ENCODE measurements around the gene LARGE2.
A peak's percentile ranks its signal among the peaks of the same experiment; 100 is the strongest.

The LARGE2 gene
- 1.2 to 6.2 reads per million in 2 donors for total RNA-seq

DNA sequence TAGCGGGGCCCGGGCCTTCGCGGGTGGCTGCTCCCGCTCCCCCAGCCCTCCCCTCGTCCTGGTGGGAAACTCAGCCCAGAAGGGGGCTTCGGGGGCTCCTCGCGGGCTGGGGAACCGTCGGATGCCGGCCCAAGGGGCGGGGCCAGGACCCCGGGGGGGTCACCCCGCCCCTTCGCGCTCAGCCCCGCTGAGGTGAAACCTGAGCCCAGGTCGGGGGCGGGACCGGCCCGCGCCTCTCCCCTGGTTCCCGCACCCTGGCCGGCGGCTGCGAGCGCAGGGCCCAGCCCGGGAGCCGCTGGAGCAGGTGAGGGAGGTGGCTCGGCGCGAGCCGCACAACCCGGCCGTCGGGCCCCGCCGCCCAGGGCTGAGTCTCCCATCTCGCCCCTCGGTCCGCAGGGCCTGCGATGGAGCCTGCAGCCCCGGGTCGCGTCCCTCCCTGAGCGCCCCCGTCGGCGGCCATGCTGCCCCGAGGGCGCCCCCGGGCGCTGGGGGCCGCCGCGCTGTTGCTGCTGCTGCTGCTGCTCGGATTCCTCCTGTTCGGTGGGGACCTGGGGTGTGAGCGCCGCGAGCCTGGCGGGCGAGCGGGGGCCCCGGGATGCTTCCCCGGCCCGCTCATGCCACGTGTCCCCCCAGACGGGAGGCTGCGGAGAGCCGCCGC, at the start of gene LARGE2:
TSS of gene LARGE2 (plus strand) at position 232 of the 658 bp plus-strand sequence. CDS start at position 459, 227 bp downstream.
- peak; percentile 32 for DNase-seq

DNA sequence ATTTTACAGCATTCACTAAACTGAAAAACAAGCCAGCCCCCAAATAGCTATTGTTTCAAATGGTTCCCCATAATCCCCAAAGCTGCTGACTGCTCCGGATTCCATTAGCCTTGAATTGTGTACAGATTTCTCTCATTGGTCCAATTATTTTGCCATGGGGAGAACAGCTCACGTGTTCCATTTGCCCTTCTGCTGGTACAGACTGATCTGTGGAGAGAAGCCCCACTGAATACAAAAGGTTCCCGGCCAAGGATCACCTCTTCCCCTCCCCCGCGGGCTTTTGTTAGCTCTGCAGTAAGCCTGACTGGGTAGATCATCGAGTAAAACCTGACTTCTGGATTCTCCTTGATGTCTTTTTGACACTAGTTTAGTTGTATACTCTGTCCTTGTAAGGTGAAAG, 46.1 kb upstream of the LARGE2 start:
- DNase-seq: no peak

DNA sequence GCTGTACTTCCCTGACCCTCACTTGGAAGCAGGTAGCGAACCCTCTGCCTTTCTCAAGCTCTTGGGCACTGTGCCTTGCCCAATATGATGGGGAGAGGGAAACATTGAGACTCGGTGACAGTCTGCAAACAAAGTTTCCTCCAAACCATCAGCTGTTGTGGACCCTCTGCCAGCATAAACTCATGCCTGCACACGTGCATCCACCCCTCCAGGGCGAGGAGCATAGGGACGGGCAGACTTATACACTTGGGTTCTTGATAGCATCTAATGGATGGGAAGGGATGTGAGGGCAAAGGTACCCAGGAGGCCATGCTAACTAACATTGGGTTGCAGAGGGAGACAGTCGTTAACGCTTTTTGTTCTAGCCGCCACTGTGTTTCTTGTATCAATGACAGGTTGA, 45.2 kb upstream of the LARGE2 start:
- DNase-seq: no peak

DNA sequence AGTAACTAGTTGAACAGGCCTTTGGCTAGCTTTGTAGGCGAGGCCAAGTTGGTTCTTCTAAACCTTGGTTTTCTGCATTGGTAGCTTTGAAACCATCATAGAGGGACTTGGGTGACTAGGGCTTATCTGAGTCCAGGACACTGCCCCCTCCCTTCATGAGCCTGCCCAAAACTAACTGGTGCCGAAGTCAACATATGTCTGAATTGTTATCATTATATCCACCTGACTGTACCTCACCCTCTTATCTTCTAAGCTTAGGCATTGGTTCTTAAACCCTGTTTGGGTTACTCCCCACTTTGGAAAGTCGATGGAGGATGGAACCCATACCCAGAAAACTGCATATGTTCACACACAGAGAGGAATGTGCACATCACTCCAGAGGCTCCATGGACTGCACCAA, 44.6 kb upstream of the LARGE2 start:
- DNase-seq: no peak

DNA sequence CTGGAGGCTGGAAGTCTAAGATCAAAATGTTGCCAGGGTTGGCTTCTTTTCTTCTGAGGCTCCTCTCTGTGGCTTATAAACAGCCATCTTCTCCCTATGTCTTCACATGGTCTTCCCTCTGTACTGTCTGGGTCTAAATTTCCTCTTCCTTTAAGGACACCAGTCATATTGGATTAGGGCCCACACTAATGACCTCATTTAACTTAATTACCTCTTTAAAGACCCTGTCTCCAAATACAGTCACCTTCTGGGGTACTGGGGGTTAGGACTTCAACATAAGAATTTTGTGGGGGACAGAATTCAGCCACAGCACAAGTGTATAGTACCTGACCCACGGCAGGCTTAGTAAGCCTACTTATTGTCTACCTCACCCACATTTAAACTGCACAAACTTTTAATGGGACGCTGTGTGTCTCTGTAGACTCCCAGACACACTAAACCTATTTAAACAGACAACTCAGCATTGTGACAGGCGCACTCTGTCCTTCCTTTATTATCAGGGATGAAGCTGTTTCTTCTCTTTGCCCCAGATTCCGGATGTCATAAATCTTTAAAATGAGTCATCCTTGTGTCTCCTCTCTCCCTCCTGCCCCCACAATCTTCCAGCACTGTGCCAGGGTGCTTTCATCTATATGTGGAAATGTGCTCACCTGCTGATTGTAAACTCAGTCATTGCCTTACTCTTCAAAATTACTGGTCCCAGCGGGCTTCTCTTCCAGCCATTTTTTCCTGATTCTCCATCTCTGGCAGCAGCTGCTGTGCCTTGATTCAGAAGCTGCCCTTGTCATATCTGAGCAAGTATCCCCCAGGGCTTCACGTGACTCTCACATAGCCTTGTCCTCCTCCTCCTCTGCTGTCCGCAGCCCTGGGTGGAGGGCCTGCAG, 42.4 kb upstream of the LARGE2 start:
- no peak for DNase-seq

DNA sequence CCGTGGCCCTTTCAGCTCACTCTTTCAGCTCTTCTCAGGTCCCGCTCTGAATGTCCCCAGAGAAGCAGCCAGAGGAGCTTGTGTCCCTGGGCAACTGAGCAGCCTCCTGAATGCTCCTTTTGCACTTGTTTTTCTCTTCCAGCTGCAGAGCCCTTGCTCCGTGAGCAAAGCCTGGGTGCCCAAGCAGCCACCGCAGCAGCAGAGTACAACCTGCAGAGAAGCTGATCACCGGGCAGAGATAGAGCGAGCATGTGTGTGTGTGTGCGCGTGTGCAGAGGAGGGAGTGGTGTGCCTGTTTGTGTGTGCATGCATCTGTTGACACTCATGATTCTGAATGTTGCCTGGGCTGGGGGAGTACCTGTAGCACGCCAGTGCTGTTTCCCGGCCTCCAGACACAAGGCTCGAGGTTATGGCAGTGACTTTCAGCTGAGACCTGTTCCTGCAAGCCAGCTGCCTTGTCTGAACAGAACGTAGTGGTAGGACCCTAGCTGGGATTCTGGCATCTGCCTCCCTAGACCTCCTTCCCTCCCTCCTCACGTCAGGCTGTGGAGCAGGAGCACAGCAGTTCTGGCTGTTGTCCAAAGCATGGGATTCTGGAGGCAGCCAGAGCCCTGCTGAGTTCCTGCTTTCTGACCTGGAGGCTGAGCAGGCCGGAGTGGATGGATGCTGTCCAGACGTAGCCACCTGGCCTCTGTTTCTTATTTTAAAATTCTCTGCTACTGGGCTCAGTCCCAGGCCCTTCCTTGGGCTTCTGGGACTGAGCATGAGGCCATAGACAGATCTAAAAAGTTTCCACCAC, 41.5 kb upstream of the LARGE2 start:
- no peak for DNase-seq

DNA sequence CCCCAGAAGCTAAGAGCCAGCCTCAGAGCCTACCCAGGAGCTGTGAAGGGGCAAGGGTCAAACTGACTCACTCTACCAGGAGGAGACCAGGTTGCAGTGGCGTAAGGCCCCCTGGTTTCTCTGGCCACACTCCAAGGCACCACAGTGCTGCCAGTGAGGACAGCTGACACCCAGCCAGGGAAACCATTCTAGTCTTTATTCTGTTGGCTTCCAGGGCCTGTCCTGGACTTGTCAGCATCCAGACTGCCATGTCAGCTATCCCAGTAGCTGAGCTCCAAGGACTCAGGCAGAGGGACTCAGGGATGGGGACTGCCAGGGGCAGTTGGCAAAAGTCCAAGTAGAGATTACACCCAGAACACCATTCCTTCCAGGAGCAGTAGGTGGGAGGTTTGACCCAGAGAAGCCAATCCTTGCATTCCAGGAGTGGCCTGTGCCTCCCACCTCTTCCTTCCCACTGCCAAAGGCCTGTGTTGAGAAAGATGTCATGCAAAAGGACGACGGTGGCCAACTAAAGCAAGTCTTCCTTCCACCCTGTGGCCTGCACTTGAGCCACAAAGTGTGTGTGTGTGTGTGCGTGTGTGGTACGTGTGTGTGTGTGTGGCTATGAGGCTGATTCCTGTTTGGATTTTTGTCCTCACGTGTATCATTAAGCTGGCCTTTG, 40.6 kb upstream of the LARGE2 start:
- no peak for DNase-seq

DNA sequence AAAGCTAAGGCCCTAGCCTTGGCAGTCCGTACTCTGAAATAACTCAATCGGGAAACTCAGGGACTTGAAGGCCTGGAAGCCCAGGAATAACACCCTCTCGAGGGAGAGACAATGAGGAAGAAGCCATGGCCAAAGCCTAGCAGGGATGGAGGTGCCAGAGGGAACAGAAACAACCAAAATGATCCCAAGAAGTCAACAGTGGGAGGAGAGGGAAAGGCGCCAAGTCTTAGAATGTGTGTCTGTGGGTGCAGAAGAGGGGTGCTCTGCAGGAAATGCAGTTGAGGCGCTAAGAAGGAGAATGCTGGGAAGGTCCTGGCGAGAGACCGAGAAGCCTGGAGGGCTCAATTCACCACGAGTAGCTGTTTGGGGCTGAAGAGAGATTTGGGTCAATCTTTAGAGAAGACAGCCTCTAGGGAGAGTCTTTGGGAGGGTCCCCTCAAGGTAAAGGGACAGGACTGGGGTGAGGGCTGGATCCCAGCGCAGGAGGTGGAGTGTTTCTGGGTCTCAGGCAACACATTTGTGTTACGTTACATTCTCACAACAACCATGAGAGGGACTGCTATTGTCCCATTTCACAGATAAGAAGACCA, 37.8 kb upstream of the LARGE2 start:
- DNase-seq: no peak

DNA sequence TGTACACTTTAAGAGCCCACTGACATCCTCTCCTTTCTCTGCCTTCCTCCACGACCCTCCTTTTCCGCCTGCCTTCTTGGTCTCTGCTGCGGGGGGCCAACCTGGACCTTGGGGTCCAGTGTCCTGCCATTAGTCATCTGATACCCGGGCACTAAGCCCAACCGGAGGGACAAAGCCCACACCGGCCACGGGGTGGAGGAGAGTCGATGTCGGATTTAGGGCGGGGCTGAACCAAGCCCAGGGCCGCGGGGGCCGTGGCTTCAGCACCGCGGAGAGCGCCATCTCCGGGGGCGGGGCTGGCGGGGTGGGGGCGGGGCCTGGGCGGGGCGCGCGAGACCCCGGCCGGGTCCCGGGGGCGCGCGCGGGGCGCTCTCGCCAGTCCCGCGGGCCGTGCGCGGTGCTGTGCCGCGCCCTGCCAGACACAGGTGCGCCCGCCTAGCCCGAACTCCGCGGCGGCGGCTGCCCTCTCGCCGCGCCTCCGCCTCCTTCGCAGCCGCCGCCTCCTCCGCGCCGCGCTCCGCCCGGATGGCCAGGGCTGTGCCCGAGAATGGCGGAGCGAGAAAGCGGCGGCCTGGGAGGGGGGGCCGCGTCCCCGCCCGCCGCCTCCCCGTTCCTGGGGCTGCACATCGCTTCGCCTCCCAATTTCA, 37.1 kb upstream of the LARGE2 start, which contains the start of gene MAPK8IP1:
TSS of gene MAPK8IP1 (plus strand) at position 378 of the 647 bp plus-strand sequence. CDS start at position 548, 170 bp downstream.
- peak; percentile 34 for DNase-seq

DNA sequence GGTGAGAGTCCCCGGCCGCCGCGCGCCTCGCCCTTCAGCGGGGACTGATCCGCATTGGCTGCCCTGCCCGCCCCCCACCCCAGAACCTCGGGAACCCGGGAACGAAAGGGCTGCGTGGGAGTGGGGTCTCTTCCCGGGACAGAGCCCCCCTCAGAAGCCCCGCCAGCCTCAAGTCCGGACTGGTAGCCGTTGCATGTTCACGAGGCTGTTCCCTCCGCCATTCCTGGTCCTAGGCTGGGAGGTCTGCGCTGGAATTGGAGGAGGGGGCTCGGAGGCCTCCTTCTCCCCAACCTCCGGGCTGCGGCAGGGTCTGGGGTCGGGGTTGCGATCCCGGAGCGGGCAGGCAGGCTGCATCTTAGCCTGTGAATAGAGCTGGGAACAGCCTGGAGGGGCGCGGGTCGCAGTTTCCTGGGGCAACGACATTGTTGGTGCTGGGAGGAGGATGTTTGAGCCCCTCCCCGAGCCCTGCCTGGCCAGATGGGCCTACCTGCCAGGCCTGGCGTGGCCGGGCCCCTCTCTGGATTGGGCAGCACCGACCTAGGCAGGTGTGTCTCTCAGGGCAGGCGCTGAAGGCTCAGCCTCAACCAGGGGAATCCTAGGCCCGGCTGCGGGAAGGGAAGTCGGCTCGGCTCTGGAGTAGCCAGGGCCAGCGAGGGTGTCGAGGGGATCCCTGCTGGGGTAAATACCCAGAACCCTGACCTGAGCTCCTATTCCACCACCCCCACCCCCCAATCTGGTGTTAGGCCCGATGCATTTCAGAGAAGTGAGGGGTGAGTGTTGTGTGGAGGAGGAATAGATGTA, 36.3 kb upstream of the LARGE2 start:
- no peak for DNase-seq

DNA sequence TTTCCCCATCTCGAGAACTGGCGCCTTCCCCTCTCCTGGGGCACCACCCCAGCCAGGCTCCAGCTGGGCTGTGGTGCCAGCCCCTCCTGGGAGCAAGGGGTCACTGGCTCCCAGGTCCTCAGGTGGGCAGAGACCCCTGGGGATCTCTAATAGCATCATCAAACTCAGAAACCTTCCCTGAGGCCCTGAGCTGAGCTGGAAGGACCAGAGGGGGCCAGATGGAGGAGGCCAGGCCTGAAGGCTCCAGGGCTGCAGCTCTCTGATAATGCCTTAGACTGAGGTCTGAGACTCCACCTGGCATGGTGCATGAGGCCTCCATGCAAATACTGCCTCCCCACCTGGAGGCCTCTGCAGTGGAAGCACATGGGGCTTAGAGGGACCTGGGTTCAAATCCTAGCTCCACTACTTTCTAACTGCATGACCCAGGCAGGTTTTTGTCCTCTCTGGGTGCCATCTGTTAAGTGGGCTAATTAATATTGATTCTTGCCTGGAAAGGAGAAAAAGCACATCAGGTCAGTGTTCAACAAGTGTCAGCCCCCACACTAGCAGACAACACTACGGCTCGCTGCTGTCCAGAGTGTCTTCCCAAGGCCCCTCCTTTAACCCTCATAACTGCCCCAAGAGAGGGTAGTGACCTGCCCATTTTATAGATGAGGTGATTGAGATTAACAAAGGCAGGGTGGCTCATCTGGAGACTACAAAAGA, 35.5 kb upstream of the LARGE2 start:
- no peak for DNase-seq

DNA sequence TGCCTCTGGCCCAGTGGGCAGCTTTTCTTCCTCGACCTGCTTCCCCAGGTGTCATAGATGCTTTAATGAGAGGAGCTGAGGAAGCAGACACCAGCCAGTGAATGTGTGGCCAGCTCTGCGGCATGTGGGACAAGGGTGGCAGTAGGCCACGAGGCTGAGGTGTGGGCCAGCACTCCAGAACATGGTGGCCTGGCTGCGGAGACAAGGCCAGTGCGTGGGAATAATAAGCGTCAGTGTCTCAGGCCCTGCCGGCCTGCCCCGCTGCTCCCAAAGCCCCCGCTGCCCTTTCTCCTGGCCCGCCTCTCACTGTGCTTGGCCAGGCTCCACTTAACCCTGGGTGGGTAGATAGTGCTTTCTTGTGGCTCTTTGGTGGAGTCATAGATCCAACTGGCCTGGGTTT, 34.9 kb upstream of the LARGE2 start:
- DNase-seq: no peak

DNA sequence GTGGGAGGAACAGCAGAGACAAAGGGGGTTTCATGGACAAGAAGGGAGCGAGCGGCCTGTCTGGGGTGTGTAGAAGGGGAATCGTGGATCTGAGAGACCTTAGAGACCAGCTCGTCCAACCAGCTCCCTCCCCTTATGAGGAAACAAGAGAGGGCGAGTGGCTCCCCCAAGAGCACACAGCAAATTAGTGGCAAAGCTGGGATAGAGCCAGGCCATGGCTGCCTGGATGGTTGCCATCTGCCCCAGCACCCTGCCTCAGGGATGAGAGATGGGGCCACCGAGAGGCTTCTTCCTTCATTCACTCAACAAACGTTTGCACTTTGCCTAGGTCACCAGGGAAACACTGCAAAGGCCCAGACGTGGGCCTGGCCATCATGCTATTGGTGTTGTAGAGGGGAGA, 32.9 kb upstream of the LARGE2 start:
- DNase-seq: no peak

DNA sequence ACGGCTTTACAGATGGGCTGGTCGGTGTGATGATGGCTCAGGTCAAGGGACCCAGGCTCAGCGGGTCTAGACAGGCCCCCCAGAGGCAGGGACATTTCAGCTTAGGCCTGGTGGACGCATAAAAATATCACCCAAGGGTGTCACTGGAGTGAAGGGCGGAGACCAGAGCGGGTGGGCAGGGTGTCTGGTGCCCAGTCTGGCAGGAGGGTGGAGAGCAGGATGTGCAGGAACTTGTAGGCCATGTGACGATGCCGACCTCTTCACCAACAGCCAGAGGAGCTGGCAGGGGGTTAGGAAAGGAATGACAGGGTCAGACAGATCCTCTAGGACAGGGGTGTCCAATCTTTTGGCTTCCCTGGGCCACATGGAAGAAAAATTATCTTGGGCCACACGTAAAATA, 32.5 kb upstream of the LARGE2 start:
- DNase-seq: no peak

DNA sequence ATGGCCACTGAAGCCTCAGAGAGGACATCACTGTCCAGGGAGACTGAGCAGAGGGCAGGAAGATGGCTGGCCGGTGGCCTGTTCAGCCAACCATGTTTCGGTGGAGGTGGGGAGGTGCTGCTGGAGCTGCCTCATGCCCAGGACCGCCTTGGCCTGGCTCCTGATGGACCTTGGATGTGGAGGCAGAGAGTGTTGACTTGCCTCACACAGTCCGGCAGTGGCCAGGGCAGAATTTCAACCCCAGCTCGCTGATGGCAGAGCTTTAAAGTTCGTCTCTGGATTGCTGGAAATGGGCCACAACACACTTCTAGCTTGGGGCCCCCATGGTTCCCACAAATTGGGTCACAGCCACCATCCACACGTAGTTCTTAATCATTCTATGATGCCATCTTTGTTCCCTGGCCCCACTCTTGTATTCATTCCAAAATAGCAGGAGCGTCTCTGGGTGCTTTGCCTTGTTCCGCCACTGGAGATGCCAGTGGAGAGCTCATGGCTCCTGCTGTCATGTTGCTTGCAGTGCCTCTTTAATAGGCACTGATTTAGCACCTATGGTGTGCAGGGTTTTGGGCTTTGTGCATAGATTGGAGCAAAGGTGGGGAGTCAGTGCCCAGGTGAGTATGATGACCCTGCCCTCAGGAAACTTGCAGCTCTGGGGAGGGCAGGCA, 31.4 kb upstream of the LARGE2 start:
- no peak for DNase-seq

DNA sequence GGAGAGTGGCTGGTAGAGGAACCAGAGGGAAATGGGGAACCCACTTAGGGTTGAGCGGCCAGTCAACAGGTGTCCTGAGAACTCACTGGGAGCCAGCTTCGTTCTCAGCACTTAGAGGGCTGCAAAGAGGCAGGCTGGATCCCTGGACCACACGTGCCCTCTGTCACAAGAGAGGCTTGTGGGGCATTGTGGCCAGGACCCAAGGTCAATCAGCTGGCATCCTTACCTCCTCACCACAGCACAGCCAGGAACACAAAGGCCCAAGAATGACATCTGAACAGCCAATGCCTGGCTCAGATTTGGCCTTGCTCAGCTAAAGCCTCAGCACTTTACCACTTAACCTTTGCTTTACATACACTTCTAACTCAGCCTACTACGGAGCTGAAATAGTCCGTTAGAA, 29.6 kb upstream of the LARGE2 start:
- DNase-seq: no peak

DNA sequence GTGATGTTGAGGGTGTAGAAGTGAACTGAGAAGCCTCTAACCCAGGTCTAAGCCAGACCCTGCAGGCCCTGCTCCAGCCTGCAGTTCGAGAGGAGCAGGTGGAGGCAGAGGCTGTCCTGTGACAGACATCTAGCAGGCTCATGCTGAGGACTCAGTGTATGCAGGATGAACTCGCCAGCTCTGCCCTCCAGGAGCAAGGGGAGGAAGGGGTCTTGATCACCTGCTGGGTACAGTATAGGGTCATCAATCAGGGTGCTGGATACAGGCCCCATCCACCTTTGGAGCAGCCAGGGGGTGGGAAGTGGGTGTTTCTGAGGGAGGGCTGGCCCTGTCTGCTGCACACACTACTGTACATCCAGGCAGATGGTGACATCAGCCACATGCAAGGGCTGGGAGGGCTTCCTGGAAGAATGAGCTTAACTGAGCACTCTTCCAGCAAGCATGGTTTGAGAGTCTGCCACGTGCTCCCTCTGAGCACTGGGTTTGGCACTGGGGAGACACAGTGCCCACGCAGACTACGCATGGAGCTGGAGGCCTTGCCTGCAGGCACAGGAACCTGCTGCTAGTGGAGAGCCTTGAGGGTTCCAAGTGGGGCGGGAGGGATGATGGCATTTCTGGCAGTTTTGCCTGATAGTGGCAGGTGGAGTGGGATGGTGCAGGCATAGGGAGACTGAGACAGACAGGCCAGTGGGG, 27.8 kb upstream of the LARGE2 start:
- DNase-seq: no peak

DNA sequence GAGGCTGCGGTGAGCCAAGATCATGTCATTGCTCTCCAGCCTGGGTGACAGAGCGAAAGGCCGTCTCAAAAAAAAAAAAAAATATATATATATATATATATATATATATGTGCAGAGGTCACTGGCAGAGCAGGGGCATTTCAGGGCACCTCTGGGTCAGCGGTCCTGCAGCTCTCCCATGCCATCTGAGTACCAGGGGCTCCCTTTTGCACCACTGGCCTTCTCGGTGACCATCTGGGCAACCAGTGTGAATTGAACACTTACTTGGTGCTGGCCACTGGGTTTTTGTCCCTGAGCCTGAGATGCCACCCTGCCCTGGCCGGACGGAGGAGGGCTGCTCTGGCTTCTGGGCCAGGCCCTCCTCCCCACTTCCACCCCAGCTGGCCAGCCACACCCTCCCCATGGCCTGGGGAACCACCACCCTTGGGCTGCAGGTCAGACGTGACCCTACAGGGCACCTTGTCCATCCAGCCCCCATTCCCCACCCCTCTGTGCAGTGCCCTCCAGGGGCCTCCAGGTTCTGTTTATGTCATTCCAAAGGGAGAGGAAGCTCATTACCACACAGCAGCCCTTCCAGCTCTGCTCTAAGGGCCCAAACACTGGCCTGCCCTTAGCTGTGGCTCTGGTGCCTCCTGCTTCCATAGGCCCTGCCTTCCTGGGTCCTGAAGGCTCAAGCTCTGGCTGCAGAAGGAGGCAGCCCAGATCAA, 26.8 kb upstream of the LARGE2 start:
- DNase-seq: no peak

Measured in activated gamma-delta T cell (primary cell).